HEK293T (cell line): ENCODE data around the gene BTAF1.

Experiments used
- ARNT ChIP-seq: fragments of 450-650 bp; IDR thresholded peaks from 2 replicates; pipeline ENCODE4 v1.6.1; 2017; ENCODE audit warnings: mild to moderate bottlenecking
- CTBP1 ChIP-seq: fragments of 450-650 bp; IDR thresholded peaks from 2 replicates; pipeline ENCODE4 v1.6.1; 2016; ENCODE audit warnings: borderline replicate concordance
- FOXA1 ChIP-seq: fragments of 450-650 bp; IDR thresholded peaks from 2 replicates; pipeline ENCODE4 v1.6.1; 2016; ENCODE audit warnings: mild to moderate bottlenecking
- FOXK2 ChIP-seq: fragments of 450-650 bp; IDR thresholded peaks from 2 replicates; pipeline ENCODE4 v1.6.1; 2016; ENCODE audit warnings: mild to moderate bottlenecking
- FOXM1 ChIP-seq: fragments of 450-650 bp; IDR thresholded peaks from 2 replicates; pipeline ENCODE4 v1.6.1; 2017; ENCODE audit warnings: mild to moderate bottlenecking, borderline replicate concordance
- HDGF ChIP-seq: fragments of 450-650 bp; IDR thresholded peaks from 2 replicates; pipeline ENCODE4 v1.6.1; 2017; ENCODE audit warnings: antibody characterized with exemption, borderline replicate concordance
- L3MBTL2 ChIP-seq: fragments of 450-650 bp; conservative IDR thresholded peaks from 2 replicates; pipeline ENCODE4 v1.6.1; 2016; ENCODE audit warnings: mild to moderate bottlenecking
- LEF1 ChIP-seq: fragments of 450-650 bp; IDR thresholded peaks from 2 replicates; pipeline ENCODE4 v1.6.1; 2017; ENCODE audit warnings: mild to moderate bottlenecking, borderline replicate concordance
- NFRKB ChIP-seq: fragments of 450-650 bp; IDR thresholded peaks from 2 replicates; pipeline ENCODE4 v1.6.1; 2016; ENCODE audit warnings: mild to moderate bottlenecking, moderate library complexity
- SP1 ChIP-seq: fragments of 450-650 bp; IDR thresholded peaks from 2 replicates; pipeline ENCODE4 v1.6.1; 2017
- SUZ12 ChIP-seq: fragments of 450-650 bp; IDR thresholded peaks from 2 replicates; pipeline ENCODE4 v1.6.1; 2016; ENCODE audit warnings: mild to moderate bottlenecking
- TARDBP ChIP-seq: fragments of 450-650 bp; IDR thresholded peaks from 2 replicates; pipeline ENCODE4 v1.6.1; 2016
- ZNF384 ChIP-seq: fragments of 450-650 bp; IDR thresholded peaks from 2 replicates; pipeline ENCODE4 v1.6.1; 2016
- TF ChIP-seq, protein P1 (sequence below): fragments of 450-650 bp; IDR thresholded peaks from 2 replicates; pipeline ENCODE4 v1.6.1; 2016

DNA sequence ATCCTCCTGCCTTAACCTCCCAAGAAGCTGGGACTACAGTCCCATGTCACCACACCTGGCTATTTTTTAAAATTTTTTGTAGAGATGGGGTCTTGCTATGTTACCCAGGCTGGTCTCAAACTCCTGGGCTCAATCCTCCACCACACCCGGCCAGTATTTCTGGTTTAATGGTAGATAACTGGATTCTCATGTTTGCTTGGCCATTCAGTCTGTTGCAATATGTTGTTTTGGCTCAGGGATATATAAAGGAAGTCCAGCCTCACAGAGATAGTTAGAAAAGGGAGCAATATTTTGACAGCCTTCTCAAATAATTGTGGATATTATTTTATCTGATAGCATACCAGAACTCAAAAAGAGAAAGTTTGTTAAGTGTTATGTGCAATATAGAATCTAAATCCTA is 82.4 kb downstream of the BTAF1 start:
- no peak for TF ChIP-seq SP1
- TF ChIP-seq ARNT: no peak
- no peak for TF ChIP-seq HDGF
- no peak for TF ChIP-seq FOXM1
- no peak for TF ChIP-seq FOXK2
- TF ChIP-seq, protein P1, sequence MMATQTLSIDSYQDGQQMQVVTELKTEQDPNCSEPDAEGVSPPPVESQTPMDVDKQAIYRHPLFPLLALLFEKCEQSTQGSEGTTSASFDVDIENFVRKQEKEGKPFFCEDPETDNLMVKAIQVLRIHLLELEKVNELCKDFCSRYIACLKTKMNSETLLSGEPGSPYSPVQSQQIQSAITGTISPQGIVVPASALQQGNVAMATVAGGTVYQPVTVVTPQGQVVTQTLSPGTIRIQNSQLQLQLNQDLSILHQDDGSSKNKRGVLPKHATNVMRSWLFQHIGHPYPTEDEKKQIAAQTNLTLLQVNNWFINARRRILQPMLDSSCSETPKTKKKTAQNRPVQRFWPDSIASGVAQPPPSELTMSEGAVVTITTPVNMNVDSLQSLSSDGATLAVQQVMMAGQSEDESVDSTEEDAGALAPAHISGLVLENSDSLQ: no peak
- no peak for TF ChIP-seq NFRKB
- TF ChIP-seq ZNF384: no peak
- TF ChIP-seq SUZ12: no peak
- TF ChIP-seq TARDBP: no peak
- TF ChIP-seq FOXA1: no peak
- no peak for TF ChIP-seq LEF1
- no peak for TF ChIP-seq CTBP1
- no peak for TF ChIP-seq L3MBTL2
